ENCODE measurements around the gene FBXL17. TPM values are rescaled to one million over a fixed set of nuclear protein-coding genes. Genes with fewer than 3 reads are reported as not detected.

The FBXL17 gene
- total and polyA plus RNA-seq, 2 of the 4 experiments (the other 2 are of a cell fraction), result 3.9 to 8.1 TPM

- no peak overlapping the region for H4K91ac ChIP-seq (ENCODE audit: insufficient read depth, low read depth, low read length)
- H3K14ac ChIP-seq (replicated peaks; ENCODE audit: low read depth, low read length), result no peak overlapping the region
- H2AK5ac ChIP-seq (ENCODE audit: low read depth, low read length), result no peak overlapping the region
- H3K4ac ChIP-seq (ENCODE audit: low read depth, low read length), result no peak overlapping the region
- no peak overlapping the region for H3K27ac ChIP-seq (ENCODE audit: insufficient read depth, low read length)
- ChIA-PET CTCF (no interaction called here), POLR2A (ENCODE audit: unreplicated experiment) (no interaction called here)
- no peak overlapping the region for H2BK120ac ChIP-seq (ENCODE audit: low read depth, low read length)
- no peaks in the 10 kb centered on the region for H3K9me1 ChIP-seq (ENCODE audit: insufficient read depth, low read length)
- H3K79me1 ChIP-seq (ENCODE audit: low read depth in 1 of 2, low read length in 2 of 2), result no peaks in the 10 kb centered on the region
- H4K5ac ChIP-seq (ENCODE audit: low read depth, low read length), result no peak overlapping the region
- ATAC-seq (ENCODE audit: low read depth), result no peak
- BruUV-seq (replicated peaks), result no TSS peak
- H3K4me3 ChIP-seq (ENCODE audit: insufficient read depth, low read depth, low read length), result no peak overlapping the region
- no peaks in the 10 kb centered on the region for H3K9me3 ChIP-seq (ENCODE audit: control insufficient read depth, insufficient read depth, low read length)
- TF ChIP-seq POLR2A (IDR thresholded peaks at IDR 0.05; ENCODE audit: low read depth, low read length), result no peak
- TF ChIP-seq MAZ (IDR thresholded peaks at IDR 0.05; ENCODE audit: borderline replicate concordance, low read depth, low read length), result no peak
- no peak for TF ChIP-seq RCOR1 (IDR thresholded peaks at IDR 0.05; ENCODE audit: insufficient replicate concordance, low read length)
- TF ChIP-seq CHD1 (IDR thresholded peaks at IDR 0.05; ENCODE audit: low read depth, low read length), result no peak
- H2AK9ac ChIP-seq (replicated peaks; ENCODE audit: low read depth, low read length, poor library complexity), result no peak overlapping the region
- no peak overlapping the region for H3K9ac ChIP-seq (ENCODE audit: low read depth, low read length)
- H4K8ac ChIP-seq (ENCODE audit: low read depth in 2 of 2, low read length in 2 of 2), result no peak overlapping the region
- no peak for DNase-seq
- no peak overlapping the region for H3K18ac ChIP-seq (ENCODE audit: low read depth, low read length)
- no peaks in the 10 kb centered on the region for H3K27me3 ChIP-seq (ENCODE audit: control insufficient read depth, insufficient read depth, low read length)
- no peaks in the 10 kb centered on the region for H3K4me1 ChIP-seq (ENCODE audit: control insufficient read depth, insufficient read depth, low read length)
- H2BK5ac ChIP-seq (ENCODE audit: low read depth, low read length, poor library complexity, severe bottlenecking), result no peak overlapping the region
- H3K36me3 ChIP-seq (ENCODE audit: control insufficient read depth, insufficient read depth, low read length), result no peaks in the 10 kb centered on the region
- no peak overlapping the region for H2BK15ac ChIP-seq (ENCODE audit: low read depth, low read length)
- no peak overlapping the region for H3K23ac ChIP-seq (ENCODE audit: low read depth, low read length)
- H4K20me1 ChIP-seq (ENCODE audit: insufficient read depth, low read length), result no peaks in the 10 kb centered on the region
- no peak overlapping the region for H2AFZ ChIP-seq (replicated peaks; ENCODE audit: low read length, poor library complexity)
- intact Hi-C loops (cut with micrococcal nuclease) (no loop called here), in situ Hi-C loops (cut with MboI; ENCODE audit: low sequenced_read_pairs) (no loop called here), dilution Hi-C loops (cut with HindIII; ENCODE audit: low sequenced_read_pairs, unreplicated experiment) (no loop called here)
- no peak overlapping the region for H3K4me2 ChIP-seq (ENCODE audit: low read depth, low read length)
- no peak overlapping the region for H3K56ac ChIP-seq (ENCODE audit: extremely low read depth, insufficient read depth, low read length)
- H2BK20ac ChIP-seq (ENCODE audit: low read depth, low read length), result no peak overlapping the region
Measured at GRCh38 chr5:108415726-108416125, 33.8 kb upstream of the FBXL17 start.

Measured in IMR-90 (cell line).